OCI-M2 (cell line): ENCODE results near the gene SMAP1.
"Not testable (repeated sequence)": the region's sequence is repeated elsewhere in the genome, so short reads cannot be mapped to it uniquely, and the experiment has no call there.

ENCODE experiments used
- DNase-seq: peaks from one replicate; lab custom pipeline; 2025; ENCODE audit not compliant: unreplicated experiment; lab: John Stamatoyannopoulos, UW

The SMAP1 gene

GRCh38 chr6:70738028-70738427 is 70.3 kb downstream of the SMAP1 start:
- DNase-seq = no peak

- no peak for DNase-seq
Observed at GRCh38 chr6:70739534-70739933, 71.9 kb downstream of the SMAP1 start.

- DNase-seq = not testable (repeated sequence)
Observed at GRCh38 chr6:70740746-70741145, 73.1 kb downstream of the SMAP1 start.

- DNase-seq = not testable (repeated sequence)
Observed at GRCh38 chr6:70742462-70742861, 74.8 kb downstream of the SMAP1 start.

- DNase-seq = no peak
Observed at GRCh38 chr6:70753870-70754380, 86.2 kb downstream of the SMAP1 start.

- DNase-seq = no peak
Observed at GRCh38 chr6:70758883-70759282, 91.2 kb downstream of the SMAP1 start.

- no peak for DNase-seq
Observed at GRCh38 chr6:70763754-70764510, 96.2 kb downstream of the SMAP1 start.

GRCh38 chr6:70764706-70765105 is 97.0 kb downstream of the SMAP1 start:
- DNase-seq = no peak

GRCh38 chr6:70771351-70771750 is 103.7 kb downstream of the SMAP1 start:
- not testable (repeated sequence) for DNase-seq

- no peak for DNase-seq
Observed at GRCh38 chr6:70779934-70780333, 112.3 kb downstream of the SMAP1 start.

GRCh38 chr6:70790483-70791224 is 123.0 kb downstream of the SMAP1 start:
- no peak for DNase-seq

- no peak for DNase-seq
Observed at GRCh38 chr6:70797625-70798024, 129.9 kb downstream of the SMAP1 start.

GRCh38 chr6:70806086-70806485 is 138.4 kb downstream of the SMAP1 start:
- DNase-seq = no peak

- no peak for DNase-seq
Observed at GRCh38 chr6:70811788-70812187, 144.1 kb downstream of the SMAP1 start.

GRCh38 chr6:70813885-70814284 is 146.2 kb downstream of the SMAP1 start:
- DNase-seq = no peak

- DNase-seq = no peak
Observed at GRCh38 chr6:70819646-70820045, 152.0 kb downstream of the SMAP1 start.

GRCh38 chr6:70820778-70821177 is 153.1 kb downstream of the SMAP1 start:
- no peak for DNase-seq

GRCh38 chr6:70821751-70822150 is 154.1 kb downstream of the SMAP1 start:
- DNase-seq = no peak

- no peak for DNase-seq
Observed at GRCh38 chr6:70823651-70824050, 156.0 kb downstream of the SMAP1 start.

GRCh38 chr6:70831427-70831826 is 163.7 kb downstream of the SMAP1 start:
- no peak for DNase-seq

GRCh38 chr6:70834520-70834919 is 166.8 kb downstream of the SMAP1 start:
- no peak for DNase-seq

GRCh38 chr6:70838907-70839285 is 171.2 kb downstream of the SMAP1 start:
- DNase-seq = no peak
